ENCODE results near the gene LPAR1. TPM values are rescaled to one million over a fixed set of nuclear protein-coding genes. Genes with fewer than 3 reads are reported as not detected.
A peak's percentile ranks its signal among the peaks of the same experiment; 100 is the strongest.

The LPAR1 gene
- total RNA-seq, 3 donors from 2014 or later = 27.5 to 44.9 (median 30.3) TPM

DNA sequence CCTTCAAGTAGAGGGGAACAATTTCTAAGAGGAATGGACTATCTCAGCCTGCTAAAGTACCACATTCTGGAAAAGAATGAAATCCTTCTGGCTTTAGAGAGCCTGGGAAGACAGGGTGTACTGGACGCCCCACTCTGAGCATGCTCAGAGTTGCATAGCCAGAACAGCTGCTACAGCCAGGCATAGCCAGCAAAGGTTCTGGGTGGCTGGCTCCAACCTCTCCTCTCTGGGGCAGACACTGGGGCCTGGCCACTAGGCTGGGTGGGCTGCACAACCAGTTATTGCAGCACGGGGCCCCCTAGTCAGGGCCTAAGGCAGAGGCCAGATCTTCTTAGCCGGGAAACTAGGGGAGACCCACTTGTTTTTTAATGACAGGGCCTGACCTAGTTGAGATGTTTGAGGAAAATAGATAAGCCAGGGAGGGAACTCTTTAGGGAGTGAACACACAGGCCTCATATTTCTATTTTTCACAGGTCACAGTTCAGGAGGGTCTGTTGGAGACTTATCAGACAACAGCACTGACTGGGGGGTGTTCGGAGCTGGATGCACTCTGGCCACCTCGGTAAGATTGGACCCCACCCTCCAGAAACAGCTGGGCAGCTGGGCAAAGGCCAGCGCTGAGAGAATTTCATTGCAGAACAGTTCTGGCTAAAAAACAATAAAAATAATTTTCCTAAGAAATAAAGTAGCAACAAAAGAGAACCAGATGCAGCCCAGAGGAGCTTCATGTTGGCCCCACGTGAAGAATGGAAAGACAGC lies 142.9 kb downstream of the LPAR1 start:
- intact Hi-C loops (cut with DNase I, micrococcal nuclease) = no loop called here
- no peak for DNase-seq
- H3K36me3 ChIP-seq (ENCODE audit: low read depth) = no peaks in the 10 kb centered on the region
- TF ChIP-seq CTCF (IDR thresholded peaks at IDR 0.05) = no peak
- ATAC-seq = peak; percentile 40
- H3K4me3 ChIP-seq = no peak overlapping the region
- no peaks in the 10 kb centered on the region for H3K9me3 ChIP-seq
- no peaks in the 10 kb centered on the region for H3K4me1 ChIP-seq (ENCODE audit: low read depth)

DNA sequence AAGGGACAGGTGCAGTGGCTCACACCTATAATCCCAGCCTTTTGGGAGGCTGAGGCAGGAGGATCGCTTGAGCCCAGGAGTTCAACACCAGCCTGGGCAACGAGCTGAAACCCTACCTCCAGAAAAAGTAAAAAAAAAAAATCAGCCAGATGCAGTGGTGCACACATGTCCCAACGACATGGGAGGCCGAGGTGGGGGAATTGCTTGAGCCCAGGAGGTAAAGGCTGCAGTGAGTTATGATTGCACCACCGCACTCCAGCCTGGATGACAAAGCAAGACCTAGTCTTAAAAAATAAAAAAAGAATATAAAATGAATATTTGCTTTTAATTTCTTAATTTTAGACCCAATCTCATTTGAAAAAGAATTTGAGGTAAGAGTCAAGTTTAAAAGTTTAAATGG lies 143.5 kb downstream of the LPAR1 start:
- intact Hi-C loops (cut with DNase I, micrococcal nuclease) = no loop called here
- no peak for DNase-seq
- no peak for TF ChIP-seq CTCF (IDR thresholded peaks at IDR 0.05)
- no peaks in the 10 kb centered on the region for H3K4me1 ChIP-seq (ENCODE audit: low read depth)
- H3K9me3 ChIP-seq = no peaks in the 10 kb centered on the region
- H3K4me3 ChIP-seq = no peak overlapping the region
- H3K36me3 ChIP-seq (ENCODE audit: low read depth) = no peaks in the 10 kb centered on the region
- no peak for ATAC-seq

DNA sequence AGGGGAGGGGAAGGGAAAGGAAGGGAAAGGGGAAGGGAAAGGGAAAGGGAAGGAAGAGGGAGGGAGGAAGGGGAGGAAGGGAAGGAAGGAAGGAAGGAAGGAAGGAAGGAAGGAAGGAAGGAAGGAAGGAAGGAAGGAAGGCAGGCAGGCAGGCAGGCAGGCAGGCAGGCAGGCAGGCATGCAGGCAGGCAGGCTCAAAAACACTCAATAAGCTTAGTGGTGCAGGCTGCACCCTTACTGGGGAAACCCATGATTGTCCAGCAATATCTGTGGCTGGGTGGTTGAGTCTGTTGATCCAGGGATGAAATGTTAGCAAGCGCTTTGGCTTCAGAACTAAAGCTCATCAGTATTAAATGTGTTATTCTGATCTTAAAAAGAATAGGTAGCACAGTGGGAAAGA lies 145.6 kb downstream of the LPAR1 start:
- no peaks in the 10 kb centered on the region for H3K36me3 ChIP-seq (ENCODE audit: low read depth)
- H3K4me1 ChIP-seq (ENCODE audit: low read depth) = no peaks in the 10 kb centered on the region
- no peak overlapping the region for H3K4me3 ChIP-seq
- no peak for TF ChIP-seq CTCF (IDR thresholded peaks at IDR 0.05)
- no peak for ATAC-seq
- intact Hi-C loops (cut with DNase I, micrococcal nuclease) = no loop called here
- no peak for DNase-seq
- no peaks in the 10 kb centered on the region for H3K9me3 ChIP-seq

- no peak overlapping the region for H3K4me3 ChIP-seq
- intact Hi-C loops (cut with DNase I, micrococcal nuclease) = no loop called here
- ATAC-seq (peak; percentile 25), DNase-seq (no peak)
- no peaks in the 10 kb centered on the region for H3K4me1 ChIP-seq (ENCODE audit: low read depth)
- H3K9me3 ChIP-seq = no peaks in the 10 kb centered on the region
- H3K36me3 ChIP-seq (ENCODE audit: low read depth) = no peaks in the 10 kb centered on the region
- no peak for TF ChIP-seq CTCF (IDR thresholded peaks at IDR 0.05)
Observed at GRCh38 chr9:110891760-110892159, 146.5 kb downstream of the LPAR1 start.

- ATAC-seq (no peak), DNase-seq (no peak)
- no peaks in the 10 kb centered on the region for H3K4me1 ChIP-seq (ENCODE audit: low read depth)
- H3K9me3 ChIP-seq = no peaks in the 10 kb centered on the region
- H3K36me3 ChIP-seq (ENCODE audit: low read depth) = no peaks in the 10 kb centered on the region
- no peak for TF ChIP-seq CTCF (IDR thresholded peaks at IDR 0.05)
- no peak overlapping the region for H3K4me3 ChIP-seq
- intact Hi-C loops (cut with DNase I, micrococcal nuclease) = no loop called here
Observed at GRCh38 chr9:110890416-110890815, 147.9 kb downstream of the LPAR1 start.

All from mucosa of descending colon (tissue), 3 donors.